HG03280 (cell line): ENCODE results near the gene ATE1.

Experiments
- ATAC-seq: cut with Tn5 transposase; IDR thresholded peaks from one replicate; pipeline ENCODE4 v1.9.1; 2021; ENCODE audit warnings: mild to moderate bottlenecking, moderate library complexity; ENCODE audit not compliant: unreplicated experiment

ATE1 gene

DNA sequence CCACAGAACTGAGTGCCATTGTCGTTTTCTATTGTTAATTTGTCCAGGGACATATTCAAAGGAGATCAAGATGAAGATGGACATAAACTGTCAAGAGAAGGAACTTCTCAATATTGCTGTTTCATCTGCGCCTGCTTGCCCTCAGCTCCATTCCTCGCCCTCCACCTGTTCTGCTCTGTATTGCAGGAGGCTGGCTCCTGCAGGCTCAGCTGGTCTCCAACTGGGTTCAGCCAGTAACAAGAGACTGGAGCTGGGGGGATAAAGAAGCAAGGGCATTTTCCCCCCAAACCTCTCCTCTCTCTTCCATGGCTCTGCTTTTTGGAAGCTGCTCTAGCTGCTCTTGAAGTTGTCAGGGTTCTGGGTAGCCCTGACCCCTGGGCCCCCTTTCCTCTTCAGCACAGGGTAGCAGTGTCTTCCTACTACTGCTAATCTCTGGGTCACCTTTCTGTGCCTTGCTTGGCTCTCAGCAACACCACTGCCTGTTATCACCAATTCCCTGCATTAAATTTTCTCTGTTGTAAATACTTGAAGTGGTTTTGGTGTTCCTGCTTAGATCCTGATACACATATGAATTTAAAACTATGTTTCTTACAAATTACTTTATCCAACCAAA is 180.6 kb downstream of the ATE1 start:
- no peak for ATAC-seq

DNA sequence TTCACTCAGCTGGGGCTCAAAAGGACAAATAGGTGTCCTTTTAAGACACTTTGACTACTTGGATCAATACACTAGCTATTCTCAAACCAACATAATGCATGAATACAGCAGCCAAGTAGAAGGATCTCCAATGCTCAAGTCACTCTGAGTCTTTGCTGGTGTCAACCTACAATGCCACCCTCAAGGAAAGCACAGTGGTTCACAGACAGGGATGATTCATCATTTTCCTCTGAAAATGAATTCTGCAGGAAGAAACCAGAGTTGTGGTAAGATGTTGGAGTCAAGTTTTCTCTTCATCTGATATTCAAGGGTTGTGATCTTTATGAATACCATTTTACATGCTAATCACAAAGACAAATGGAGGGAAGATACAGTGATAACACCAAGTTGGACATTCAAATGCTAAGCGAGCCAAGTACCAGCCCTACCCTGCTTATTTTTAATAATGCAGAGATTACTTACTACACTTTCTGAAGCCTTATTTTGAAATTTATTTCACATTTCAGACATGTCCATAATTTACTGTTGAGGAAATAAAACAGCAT is 186.5 kb downstream of the ATE1 start:
- no peak for ATAC-seq

DNA sequence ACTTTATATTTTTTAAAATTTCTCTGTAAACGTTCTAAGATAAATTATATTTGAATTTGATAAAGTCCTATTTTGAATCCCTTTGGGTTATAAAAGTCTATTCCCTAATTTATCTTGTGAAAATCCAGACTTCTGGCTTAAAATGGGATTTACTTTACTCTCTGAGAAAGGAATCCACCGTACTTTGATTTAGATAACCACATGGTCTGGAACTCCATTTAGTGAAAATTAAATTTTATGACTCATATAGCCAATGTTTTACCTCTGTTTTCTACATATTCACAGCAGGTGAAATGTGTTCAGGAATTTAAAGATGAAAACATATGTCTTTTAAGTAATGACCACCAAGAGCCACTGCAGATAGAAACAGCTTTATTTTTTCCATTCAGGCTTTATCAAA is 187.8 kb downstream of the ATE1 start:
- ATAC-seq: no peak

DNA sequence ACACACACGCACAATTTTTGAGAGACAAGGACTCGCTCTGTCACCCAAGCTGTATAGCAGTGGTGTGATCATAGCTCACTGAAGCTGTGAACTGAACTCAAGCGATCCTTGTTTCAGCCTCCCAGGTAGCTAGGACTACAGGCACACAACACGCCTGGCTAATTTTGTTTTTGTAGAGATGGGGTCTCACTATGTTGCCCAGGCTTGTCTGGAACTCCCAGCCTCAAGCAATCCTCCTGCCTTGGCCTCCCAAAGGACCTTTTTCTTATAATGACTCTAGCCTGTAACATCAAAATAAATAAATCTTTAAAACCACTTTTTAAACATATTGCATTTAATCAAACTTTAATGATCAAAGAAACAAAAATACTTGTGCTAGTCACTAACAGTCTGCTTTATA is 188.7 kb downstream of the ATE1 start:
- no peak for ATAC-seq

DNA sequence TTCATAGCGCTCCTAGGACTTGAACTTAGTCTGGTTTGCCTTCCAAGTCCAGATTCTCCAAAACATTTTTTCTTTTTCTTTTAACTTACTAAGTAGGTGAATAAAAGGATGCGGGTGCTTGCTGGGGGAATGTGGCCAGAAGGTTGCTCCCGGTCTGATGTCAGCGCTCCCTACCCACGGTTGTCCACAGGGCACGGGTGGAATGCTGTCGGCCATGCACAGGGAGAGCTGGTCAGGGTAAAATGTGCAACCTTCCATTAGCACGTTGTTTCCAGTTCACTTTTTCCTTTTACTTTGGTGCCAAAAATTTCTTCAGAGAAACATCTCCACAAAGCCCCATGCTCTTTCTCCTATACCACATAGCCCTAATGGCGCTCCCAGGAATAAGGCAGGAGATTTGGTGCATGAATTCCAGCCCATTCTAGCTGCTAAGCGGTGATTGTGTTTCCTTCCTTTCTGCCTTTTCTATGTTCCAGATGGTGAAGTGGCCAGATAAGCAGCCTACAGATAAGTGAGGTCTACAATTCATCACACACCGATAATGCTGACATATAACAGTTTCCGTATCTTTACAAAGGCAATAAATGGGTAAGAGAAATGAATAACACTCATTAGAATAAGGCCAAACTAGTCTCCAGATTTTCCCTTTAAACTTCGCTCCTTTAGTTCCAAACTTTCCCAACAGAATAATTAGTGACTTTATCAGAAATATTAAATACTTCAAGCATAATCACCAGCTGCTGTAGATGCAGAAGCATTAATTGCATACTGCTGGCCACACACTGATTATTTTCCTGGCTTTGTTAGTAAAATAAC is 191.3 kb downstream of the ATE1 start:
- no peak for ATAC-seq

DNA sequence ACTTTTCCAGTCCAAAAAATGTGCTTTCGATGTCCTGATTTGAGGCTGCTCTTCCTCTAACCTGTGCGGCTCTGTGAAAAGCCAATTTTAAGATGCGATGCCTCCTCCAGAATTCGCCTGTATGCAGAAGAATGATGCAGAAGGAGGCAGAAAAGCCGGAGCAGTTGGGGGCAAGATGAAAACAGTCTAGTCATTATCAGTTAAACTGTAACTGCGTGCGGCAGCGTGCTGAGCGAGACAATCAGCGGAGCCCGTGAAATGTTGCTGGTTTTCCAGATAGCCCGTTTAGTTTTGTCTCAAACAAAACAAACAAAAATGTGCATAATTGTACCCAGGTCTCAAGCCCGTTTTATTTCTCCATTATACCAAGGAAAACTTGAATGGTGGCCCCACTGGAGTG is 192.6 kb downstream of the ATE1 start:
- ATAC-seq: no peak

DNA sequence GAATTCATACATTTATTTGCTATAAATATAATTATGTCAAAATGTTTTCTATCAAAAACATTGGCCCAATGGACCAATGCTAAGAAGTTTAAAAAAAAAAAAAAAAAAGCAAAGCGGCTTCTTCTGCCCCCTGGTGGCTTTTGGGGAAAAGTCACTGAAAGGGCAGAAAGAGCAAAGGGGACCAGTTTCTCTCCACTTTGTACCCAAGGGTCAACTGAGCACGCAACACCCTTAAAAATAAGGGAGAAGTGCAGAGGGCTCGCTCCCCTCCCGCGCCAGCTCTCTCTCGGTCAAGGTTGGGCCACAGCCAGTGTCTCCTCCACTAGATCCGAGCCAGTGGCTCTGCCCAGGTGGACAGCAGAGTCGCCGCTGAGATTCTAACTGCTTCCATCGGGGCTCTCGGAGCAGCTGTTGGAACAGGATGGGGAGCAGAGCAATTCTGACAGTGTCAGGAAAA is 193.2 kb downstream of the ATE1 start:
- ATAC-seq: no peak

DNA sequence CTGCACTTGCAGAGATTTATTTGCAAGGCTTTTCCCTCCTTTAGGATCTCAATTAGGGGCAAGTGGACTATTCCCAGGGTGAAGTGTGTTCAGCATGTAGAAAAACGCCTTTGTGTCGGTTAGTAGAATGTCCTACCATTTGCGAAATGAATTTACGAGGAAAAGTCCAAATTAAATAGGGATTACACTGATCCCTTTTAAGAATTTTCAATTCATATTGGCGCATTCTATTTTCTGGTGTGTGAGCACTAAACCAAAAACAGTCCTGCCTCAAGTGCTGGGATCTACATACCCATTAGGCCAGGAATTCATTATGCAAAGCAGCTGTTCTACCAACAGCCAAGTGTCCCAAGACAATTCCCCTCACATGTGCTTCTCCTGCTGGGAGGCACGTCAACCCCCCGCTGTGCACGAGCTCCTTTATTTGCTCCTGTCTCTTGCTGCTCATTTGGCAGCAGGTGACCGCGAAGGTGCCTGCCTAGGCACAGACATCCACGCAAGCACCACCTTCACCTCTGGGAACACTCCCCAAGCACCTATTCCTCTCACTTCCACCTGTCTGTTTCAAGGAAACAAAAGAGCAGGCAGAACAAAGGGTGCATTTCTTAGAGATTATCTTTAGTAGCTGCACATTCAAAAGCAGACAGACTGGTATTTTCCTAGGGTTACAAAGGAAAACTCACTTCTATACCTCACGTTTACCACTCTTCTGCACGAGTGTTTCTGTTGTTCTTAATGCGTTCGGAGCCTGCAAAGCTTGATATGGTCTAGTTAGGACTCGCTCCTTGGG is 195.0 kb downstream of the ATE1 start:
- no peak for ATAC-seq

DNA sequence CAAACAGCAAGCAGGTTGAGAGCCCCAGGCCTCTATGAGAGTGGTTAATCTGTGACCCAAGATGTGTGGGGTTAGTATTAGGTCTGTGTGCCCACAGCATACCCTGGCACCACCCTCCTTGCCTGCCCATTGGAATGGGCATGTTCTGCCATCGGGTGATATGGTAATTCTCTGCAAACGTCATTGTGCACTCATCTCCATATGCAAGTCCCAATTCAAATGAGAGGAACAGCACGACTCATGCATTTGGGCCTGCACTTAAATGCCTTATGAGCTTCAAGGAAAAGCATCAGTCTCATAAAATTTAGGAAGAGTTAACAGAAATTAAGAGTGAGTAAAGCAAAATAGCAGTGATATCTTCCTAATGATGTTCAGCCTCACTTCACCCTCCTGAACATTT is 195.7 kb downstream of the ATE1 start:
- ATAC-seq: no peak

DNA sequence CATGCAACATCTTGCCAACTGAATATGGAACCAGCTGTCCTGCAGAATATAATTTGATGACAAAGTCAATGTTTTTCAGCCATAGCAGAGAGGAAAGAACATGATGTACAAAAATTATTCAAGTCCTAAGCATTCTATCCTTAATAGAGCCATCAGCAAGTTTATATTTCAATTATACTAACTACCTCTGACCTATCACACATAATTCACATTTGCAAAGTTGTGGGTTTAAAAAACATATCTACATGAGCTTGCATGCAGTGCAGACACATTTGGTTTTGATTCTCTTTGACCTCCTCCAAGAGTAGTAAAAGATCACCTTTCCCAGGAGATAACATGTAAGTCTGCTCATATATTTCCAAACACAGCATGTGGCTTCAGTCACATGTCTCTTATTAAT is 203.5 kb downstream of the ATE1 start:
- ATAC-seq: no peak

DNA sequence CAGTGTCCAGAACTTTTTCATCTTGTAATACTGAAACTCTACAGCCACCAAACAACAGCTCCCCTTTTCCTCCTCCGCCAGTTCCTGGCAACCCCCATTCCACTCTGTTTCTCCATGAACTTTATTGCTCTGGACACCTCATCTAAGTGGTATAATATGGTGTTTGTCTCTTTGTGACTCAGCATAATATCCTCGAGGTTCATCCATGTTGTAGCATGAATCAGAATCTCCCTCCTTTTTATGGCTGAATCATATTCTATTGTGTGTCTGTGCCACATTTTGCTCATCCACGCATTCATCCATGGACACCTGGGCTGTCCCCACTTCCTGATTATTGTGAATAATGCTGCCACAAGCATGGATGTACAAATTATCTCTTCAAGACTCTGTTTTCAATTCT is 205.2 kb downstream of the ATE1 start:
- ATAC-seq: no peak

DNA sequence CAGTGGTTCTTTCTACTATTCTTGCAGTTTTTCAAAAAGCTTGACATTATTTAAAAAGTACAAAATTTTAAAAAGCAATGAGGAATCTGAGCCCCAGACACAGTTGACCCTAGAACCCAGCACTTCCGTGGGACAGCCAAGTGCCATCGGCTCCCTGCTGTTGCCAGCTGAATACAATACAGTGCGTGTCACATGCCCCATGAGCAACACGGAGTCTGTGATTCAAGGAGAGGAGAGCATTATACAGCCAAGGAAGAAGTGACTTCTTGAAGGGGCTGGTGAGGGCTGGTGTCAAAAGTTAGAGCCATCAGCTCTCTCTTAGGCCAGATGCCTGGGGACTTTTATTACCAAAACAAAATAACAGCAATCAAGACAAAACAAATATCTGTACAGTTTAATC is 206.6 kb downstream of the ATE1 start:
- no peak for ATAC-seq

DNA sequence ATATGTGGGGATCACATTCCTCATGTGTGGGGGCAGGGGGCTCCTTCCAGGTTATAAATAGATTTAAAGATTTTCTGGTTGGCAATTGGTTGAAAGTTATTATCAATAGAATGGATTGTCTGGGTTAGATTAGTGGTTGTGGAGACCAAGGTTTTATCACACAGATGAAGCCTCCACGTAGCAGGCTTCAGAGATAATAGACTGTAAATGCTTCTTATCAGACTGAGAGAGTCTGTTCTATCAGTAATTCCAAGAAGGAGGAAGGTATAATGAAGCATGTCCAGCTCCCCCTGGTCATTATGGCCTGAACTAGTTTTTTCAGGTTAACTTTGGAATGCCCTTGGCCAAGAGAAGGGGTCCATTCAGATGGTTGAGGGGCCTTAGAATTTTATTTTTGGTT is 211.9 kb downstream of the ATE1 start:
- no peak for ATAC-seq

DNA sequence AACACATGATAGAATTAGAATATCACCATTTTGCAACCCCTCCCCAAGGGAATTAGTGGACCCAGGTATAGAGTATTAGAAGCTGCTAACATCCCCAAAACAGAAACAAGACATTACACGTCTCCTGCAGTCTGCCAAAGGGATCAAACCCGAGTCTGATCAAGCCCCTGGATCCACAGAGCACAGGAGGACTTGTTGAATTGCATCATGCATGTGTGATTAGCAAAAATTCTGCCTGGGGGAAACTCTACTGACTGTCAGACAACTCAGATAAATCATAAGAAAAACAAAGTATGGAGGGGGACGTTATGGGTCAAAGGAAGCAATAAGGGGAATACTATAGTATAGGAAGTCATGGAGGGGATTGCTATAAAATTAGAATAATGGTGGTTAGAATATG is 212.8 kb downstream of the ATE1 start:
- ATAC-seq: no peak

DNA sequence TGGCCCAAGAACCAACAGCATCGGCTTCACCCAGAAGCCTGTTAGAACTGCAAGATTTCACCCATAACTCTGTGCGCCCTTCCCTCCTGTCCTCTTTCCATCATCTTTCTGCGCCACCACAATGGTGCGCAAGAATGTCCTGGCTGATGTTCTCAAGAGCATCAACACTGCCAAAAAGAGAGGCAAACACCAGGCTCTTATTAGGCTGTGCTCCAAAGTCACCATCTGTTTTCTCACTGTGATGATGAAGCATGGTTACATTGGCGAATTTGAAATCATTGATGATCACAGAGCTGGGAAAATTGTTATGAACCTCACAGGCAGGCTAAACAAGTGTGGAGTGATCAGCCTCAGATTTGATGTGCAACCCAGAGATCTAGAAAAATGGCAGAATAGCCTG is 214.3 kb downstream of the ATE1 start:
- ATAC-seq: no peak

DNA sequence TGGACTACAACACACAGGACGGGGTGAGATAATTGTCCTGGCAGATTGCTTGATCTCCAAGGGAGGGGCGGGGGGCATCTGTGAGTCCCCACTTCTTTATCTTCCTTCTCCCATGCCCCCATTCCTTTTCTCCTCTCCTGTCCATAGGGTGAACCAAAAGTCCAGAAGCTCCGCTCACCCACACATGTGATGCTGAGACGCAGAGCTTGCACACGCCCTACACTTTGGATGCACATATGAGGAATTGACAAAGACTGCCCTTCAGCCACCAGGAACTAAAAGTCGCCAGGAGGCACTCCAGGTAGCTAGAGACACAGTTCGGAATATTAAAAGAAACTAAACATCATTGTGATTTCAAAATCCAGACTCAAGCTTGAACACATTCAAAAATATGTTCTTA is 216.9 kb downstream of the ATE1 start:
- no peak for ATAC-seq

DNA sequence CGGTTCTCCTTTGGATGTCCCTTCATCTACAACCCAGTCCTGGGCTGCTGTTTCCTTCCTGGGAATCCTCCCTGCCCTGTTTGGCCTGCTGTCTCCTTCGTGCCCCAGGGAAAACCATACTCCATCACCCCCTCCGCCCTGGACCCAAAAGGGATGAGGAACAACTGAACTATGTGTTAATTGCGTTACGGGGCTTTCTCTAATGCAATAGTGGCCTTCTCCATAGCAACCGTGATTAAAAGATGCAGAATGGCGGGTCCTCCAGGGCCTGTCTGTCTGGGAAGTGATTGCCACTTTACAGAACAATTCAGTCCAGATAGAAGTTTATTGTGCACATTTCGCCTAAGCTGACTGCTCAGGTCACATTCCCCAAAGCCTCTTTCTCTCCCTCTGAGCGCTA is 217.6 kb downstream of the ATE1 start:
- ATAC-seq: no peak

DNA sequence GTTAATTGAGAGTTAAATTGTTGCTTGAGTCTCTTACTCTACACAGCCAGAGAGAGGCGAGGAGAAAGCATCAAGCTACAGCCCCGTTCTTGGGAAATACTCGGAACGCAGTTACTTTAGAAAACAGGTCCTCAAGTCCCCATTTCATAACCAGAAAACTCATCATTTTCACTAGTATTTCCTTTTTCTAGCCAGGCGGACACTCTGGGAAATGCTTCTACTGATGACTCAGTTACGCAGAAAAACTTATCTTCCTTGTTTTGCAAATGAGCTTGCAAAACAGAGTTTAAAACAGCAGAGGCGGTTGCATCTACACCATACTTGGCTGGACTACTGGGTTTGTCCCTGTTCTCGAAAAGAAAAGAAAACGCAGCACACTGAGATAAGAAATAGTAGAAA is 218.2 kb downstream of the ATE1 start:
- no peak for ATAC-seq

DNA sequence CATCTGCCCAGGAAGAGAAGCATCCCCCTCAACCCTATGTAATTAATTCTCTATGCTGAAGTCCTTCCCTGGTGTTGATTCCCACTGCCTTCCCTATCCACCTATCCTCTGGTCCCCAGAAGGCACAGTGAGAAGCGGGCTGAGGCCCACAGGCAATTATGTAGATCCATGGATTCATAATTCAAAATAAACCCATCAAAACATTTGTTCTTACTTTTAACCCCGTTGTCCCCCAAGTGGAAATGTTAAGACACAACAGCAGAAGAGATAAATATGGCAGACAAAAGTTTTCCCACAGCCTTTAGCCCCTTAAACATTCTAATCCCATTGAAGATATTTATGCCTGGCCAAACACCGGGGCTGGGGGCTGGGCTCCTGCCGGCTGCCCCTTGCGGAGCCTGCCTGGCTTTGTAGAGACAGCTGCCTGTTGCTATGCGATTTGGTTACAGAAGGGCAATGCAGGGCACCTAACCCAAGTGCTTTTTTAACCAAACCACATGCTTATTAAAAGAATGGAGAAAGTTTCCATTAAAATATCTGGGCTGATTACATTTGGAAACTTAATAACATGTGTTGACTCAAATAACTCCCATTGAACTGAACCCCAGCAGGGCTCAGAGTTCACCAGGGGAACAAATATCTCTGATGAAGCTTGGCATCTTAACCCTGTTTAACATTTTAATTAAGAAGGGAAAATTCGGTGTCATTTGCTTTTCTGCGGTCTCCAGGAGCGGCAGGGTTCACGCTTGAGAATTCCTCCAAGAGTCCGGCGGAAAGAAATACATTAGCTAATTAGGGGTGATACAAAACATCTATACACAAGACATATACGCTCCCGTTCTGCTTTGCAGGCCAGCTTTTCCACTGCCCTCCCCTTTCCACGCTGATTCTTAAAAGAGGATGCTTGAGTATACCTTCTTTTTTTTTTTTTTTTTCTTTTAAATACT is 218.8 kb downstream of the ATE1 start:
- ATAC-seq: no peak
